DND-41 (cell line): ENCODE results near the gene CRISP2.
"Not testable (repeated sequence)": the region's sequence is repeated elsewhere in the genome, so short reads cannot be mapped to it uniquely, and the experiment has no call there.

Experiments
- ATAC-seq: fragments of 200-7000 bp; cut with Tn5 transposase; 3 replicates; pipeline ENCODE4 v1.9.1; 2021; ENCODE audit warnings: low read depth; ENCODE audit not compliant: insufficient read depth
- DNase-seq: peaks from one replicate; pipeline ENCODE4 v3.0.0-alpha.2; 2020
- H2AFZ ChIP-seq: 2 replicates; pipeline ENCODE4 v1.6.0; 2012; ENCODE audit warnings: low read depth, low read length
- H3K27ac ChIP-seq: 2 replicates; pipeline ENCODE4 v1.5.1; 2012; ENCODE audit warnings: low read length, inconsistent platforms
- H3K27me3 ChIP-seq: fragments of 200-600 bp; sonication (generic); 2 replicates; pipeline ENCODE4 v1.6.0; 2012; ENCODE audit warnings: low read length, mild to moderate bottlenecking, inconsistent platforms; ENCODE audit not compliant: insufficient read depth, poor library complexity
- H3K36me3 ChIP-seq: 2 replicates; pipeline ENCODE4 v1.5.1; 2012; ENCODE audit warnings: low read length, inconsistent platforms; ENCODE audit not compliant: insufficient read depth
- H3K4me1 ChIP-seq: 2 replicates; pipeline ENCODE4 v1.5.1; 2012; ENCODE audit warnings: mild to moderate bottlenecking, low read length; ENCODE audit not compliant: insufficient read depth
- H3K4me2 ChIP-seq: 2 replicates; pipeline ENCODE4 v1.6.0; 2012; ENCODE audit warnings: mild to moderate bottlenecking, moderate library complexity, low read length, inconsistent platforms; ENCODE audit not compliant: insufficient read depth
- H3K4me3 ChIP-seq, 2 experiments: fragments of 200-600 bp in 1 of 2; shearing (Covaris generic) in 1 of 2; 2 replicates each; pipeline ENCODE4 v1.5.1; 2012 to 2016; ENCODE audit warnings: inconsistent platforms in 2 of 2, low read length in 2 of 2, mild to moderate bottlenecking in 2 of 2, low read depth in 1 of 2, moderate library complexity in 1 of 2
- H3K79me2 ChIP-seq: 2 replicates; pipeline ENCODE4 v1.6.0; 2012; ENCODE audit warnings: low read length, inconsistent platforms; ENCODE audit not compliant: insufficient read depth
- H3K9ac ChIP-seq: 2 replicates; pipeline ENCODE4 v1.6.0; 2012; ENCODE audit warnings: low read depth, mild to moderate bottlenecking, inconsistent platforms, low read length, moderate library complexity
- H3K9me3 ChIP-seq: 2 replicates; pipeline ENCODE4 v1.5.1; 2012; ENCODE audit warnings: low read length, moderate library complexity, mild to moderate bottlenecking, inconsistent platforms; ENCODE audit not compliant: insufficient read depth, severe bottlenecking
- H4K20me1 ChIP-seq: 2 replicates; pipeline ENCODE4 v1.6.0; 2012; ENCODE audit warnings: low read length; ENCODE audit not compliant: insufficient read depth
- CTCF ChIP-seq: IDR thresholded peaks from 2 replicates; pipeline ENCODE4 v1.5.1; 2012; ENCODE audit warnings: borderline replicate concordance, low read length, moderate library complexity, mild to moderate bottlenecking; ENCODE audit not compliant: poor library complexity, severe bottlenecking; ENCODE audit errors: extremely low read depth
- EZH2 ChIP-seq: IDR thresholded peaks from 3 replicates; pipeline ENCODE4 v1.6.1; 2012; ENCODE audit warnings: borderline replicate concordance, low read depth, mild to moderate bottlenecking, moderate library complexity, low read length, inconsistent platforms; ENCODE audit not compliant: severe bottlenecking

The CRISP2 gene

GRCh38 chr6:49666930-49667757 lies 46.2 kb downstream of the CRISP2 start:
- no peak overlapping the region for H3K9ac ChIP-seq
- no peak for ATAC-seq
- no peak overlapping the region for H2AFZ ChIP-seq
- TF ChIP-seq EZH2 (no peak), CTCF (no peak)
- H3K4me2 ChIP-seq = no peak overlapping the region
- no peaks in the 10 kb centered on the region for H4K20me1 ChIP-seq
- no peaks in the 10 kb centered on the region for H3K36me3 ChIP-seq
- H3K4me3 ChIP-seq = no peak overlapping the region
- H3K4me1 ChIP-seq = no peaks in the 10 kb centered on the region
- H3K9me3 ChIP-seq = no peaks in the 10 kb centered on the region
- H3K79me2 ChIP-seq = no peaks in the 10 kb centered on the region
- H3K27ac ChIP-seq = no peak overlapping the region
- H3K27me3 ChIP-seq = no peaks in the 10 kb centered on the region
- DNase-seq = no peak

GRCh38 chr6:49666480-49666879 lies 46.9 kb downstream of the CRISP2 start:
- no peaks in the 10 kb centered on the region for H3K9me3 ChIP-seq
- no peak overlapping the region for H3K4me2 ChIP-seq
- ATAC-seq (no peak), DNase-seq (no peak)
- H4K20me1 ChIP-seq = no peaks in the 10 kb centered on the region
- no peak overlapping the region for H3K27ac ChIP-seq
- no peaks in the 10 kb centered on the region for H3K27me3 ChIP-seq
- H2AFZ ChIP-seq = no peak overlapping the region
- no peak overlapping the region for H3K4me3 ChIP-seq
- no peak for TF ChIP-seq EZH2
- no peak for TF ChIP-seq CTCF
- no peaks in the 10 kb centered on the region for H3K4me1 ChIP-seq
- H3K79me2 ChIP-seq = no peaks in the 10 kb centered on the region
- no peak overlapping the region for H3K9ac ChIP-seq
- H3K36me3 ChIP-seq = no peaks in the 10 kb centered on the region

GRCh38 chr6:49664817-49665216 lies 48.5 kb downstream of the CRISP2 start:
- Histone ChIP-seq H3K9me3 (no peaks in the 10 kb centered on the region), H3K27ac (no peak overlapping the region), H4K20me1 (no peaks in the 10 kb centered on the region), H3K4me3 (no peak overlapping the region), H3K9ac (no peak overlapping the region), H3K79me2 (no peaks in the 10 kb centered on the region), H3K4me2 (no peak overlapping the region), H3K36me3 (no peaks in the 10 kb centered on the region), H3K4me1 (no peaks in the 10 kb centered on the region), H2AFZ (no peak overlapping the region), H3K27me3 (no peaks in the 10 kb centered on the region)
- no peak for DNase-seq
- ATAC-seq = no peak
- TF ChIP-seq EZH2 (no peak), CTCF (no peak)

- H4K20me1 ChIP-seq, H3K27me3 ChIP-seq, H3K27ac ChIP-seq, H3K4me2 ChIP-seq, H3K9ac ChIP-seq, DNase-seq, H2AFZ ChIP-seq, H3K4me1 ChIP-seq, ATAC-seq, H3K36me3 ChIP-seq, H3K4me3 ChIP-seq, H3K9me3 ChIP-seq, H3K79me2 ChIP-seq: not testable (repeated sequence)
Measured at GRCh38 chr6:49664054-49664453, 49.3 kb downstream of the CRISP2 start.
